ENCODE data around the gene DYRK2. TPM values are rescaled to one million over a fixed set of nuclear protein-coding genes. Genes with fewer than 3 reads are reported as not detected.

Gene DYRK2
- total and polyA plus RNA-seq, 4 donors: 1.2 to 8.8 (median 4.9) TPM

GRCh38 chr12:67702136-67702535, 53.6 kb downstream of the DYRK2 start (continued):
- TF ChIP-seq REST (IDR thresholded peaks at IDR 0.05) (no peak), HNF4G (IDR thresholded peaks at IDR 0.05) (no peak), FOXA2 (IDR thresholded peaks at IDR 0.05) (no peak), YY1 (IDR thresholded peaks at IDR 0.05) (no peak), MAX (IDR thresholded peaks at IDR 0.05) (no peak), NR2F2 (IDR thresholded peaks at IDR 0.05) (no peak), GABPA (IDR thresholded peaks at IDR 0.05 in 1 of 2, conservative IDR thresholded peaks at IDR 0.05 in 1 of 2) (no peak), RAD21 (IDR thresholded peaks at IDR 0.05) (no peak)

- Histone ChIP-seq H3K27me3 (ENCODE audit: control insufficient read depth in 4 of 4, insufficient read depth in 4 of 4, low read length in 3 of 4) (no peaks in the 10 kb centered on the region), H3K9ac (ENCODE audit: low read depth in 1 of 2, low read length in 2 of 2) (no peak overlapping the region), H3K27ac (ENCODE audit: low read depth in 1 of 2, low read length in 2 of 2) (no peak overlapping the region), H3K4me3 (ENCODE audit: low read depth in 1 of 3, low read length in 3 of 3) (no peak overlapping the region), H3K36me3 (ENCODE audit: control insufficient read depth in 4 of 4, insufficient read depth in 3 of 4, low read depth in 1 of 4, low read length in 3 of 4) (no peaks in the 10 kb centered on the region), H3K4me1 (ENCODE audit: control insufficient read depth in 4 of 4, insufficient read depth in 4 of 4, low read length in 3 of 4) (no peaks in the 10 kb centered on the region), H3K9me3 (ENCODE audit: control insufficient read depth in 4 of 4, low read length in 3 of 4) (no peaks in the 10 kb centered on the region)
- no peak for DNase-seq (ENCODE audit: low spot score)
- TF ChIP-seq JUND (IDR thresholded peaks at IDR 0.05) (no peak), EGR1 (IDR thresholded peaks at IDR 0.05; ENCODE audit: low read depth in 2 of 2) (no peak), RXRA (IDR thresholded peaks at IDR 0.05) (no peak), MAX (IDR thresholded peaks at IDR 0.05) (no peak), NR2F2 (IDR thresholded peaks at IDR 0.05) (no peak), HNF4G (IDR thresholded peaks at IDR 0.05) (no peak), ATF3 (IDR thresholded peaks at IDR 0.05) (no peak), YY1 (IDR thresholded peaks at IDR 0.05) (no peak), GABPA (IDR thresholded peaks at IDR 0.05 in 1 of 2, conservative IDR thresholded peaks at IDR 0.05 in 1 of 2) (no peak), SP1 (IDR thresholded peaks at IDR 0.05) (no peak), CTCF (IDR thresholded peaks at IDR 0.05; ENCODE audit: low read depth, low read length, missing input control) (no peak), TAF1 (conservative IDR thresholded peaks at IDR 0.05) (no peak), ZBTB33 (IDR thresholded peaks at IDR 0.05) (no peak), HNF4A (conservative IDR thresholded peaks at IDR 0.05) (no peak), RAD21 (IDR thresholded peaks at IDR 0.05) (no peak), FOXA2 (IDR thresholded peaks at IDR 0.05) (no peak), REST (IDR thresholded peaks at IDR 0.05) (no peak), FOXA1 (IDR thresholded peaks at IDR 0.05) (no peak)
- WGBS: 93% methylated on average over 4 of the region's 4 CpGs
Observed at GRCh38 chr12:67704071-67704470, 55.5 kb downstream of the DYRK2 start.

Measured in liver (tissue), 9 donors.